Retinal pigment epithelial cell (primary cell): ENCODE measurements around the gene GAS7.
A peak's percentile ranks its signal among the peaks of the same experiment; 100 is the strongest.

ENCODE experiments used
- DNase-seq: peaks from one replicate; pipeline ENCODE4 v3.0.0-alpha.2; 2010; ENCODE audit warnings: low read depth
- H3K4me3 ChIP-seq: 2 replicates; pipeline ENCODE4 v1.5.1; 2011; ENCODE audit warnings: mild to moderate bottlenecking, low read length, control low read depth, moderate library complexity
- CTCF ChIP-seq: conservative IDR thresholded peaks from 2 replicates; pipeline ENCODE4 v1.5.1; 2011; ENCODE audit warnings: low read depth, low read length, control low read depth, inconsistent platforms

Gene GAS7

GRCh38 chr17:9971991-9972390 lies 226.4 kb downstream of the GAS7 start:
- no peak overlapping the region for H3K4me3 ChIP-seq
- no peak for TF ChIP-seq CTCF
- peak; percentile 76 for DNase-seq

GRCh38 chr17:9969301-9969935 lies 229.0 kb downstream of the GAS7 start:
- no peak for TF ChIP-seq CTCF
- no peak for DNase-seq

GRCh38 chr17:9968881-9969280 lies 229.5 kb downstream of the GAS7 start:
- no peak overlapping the region for H3K4me3 ChIP-seq
- no peak for TF ChIP-seq CTCF
- peak; percentile 66 for DNase-seq

More at GRCh38 chr17:9969301-9969935, 229.0 kb downstream of the GAS7 start:
- no peak overlapping the region for H3K4me3 ChIP-seq

- no peak for DNase-seq
- H3K4me3 ChIP-seq = no peak overlapping the region
- TF ChIP-seq CTCF = no peak
These were observed 230.4 kb downstream of the GAS7 start for GRCh38 chr17:9968008-9968407.

- no peak for DNase-seq
- H3K4me3 ChIP-seq = peak overlapping the region; percentile 14
- TF ChIP-seq CTCF = peak; percentile 85
These were observed 238.9 kb downstream of the GAS7 start for GRCh38 chr17:9959377-9959981.

GRCh38 chr17:9958586-9959281 lies 239.7 kb downstream of the GAS7 start:
- TF ChIP-seq CTCF = no peak
- H3K4me3 ChIP-seq = no peak overlapping the region
- no peak for DNase-seq
